Measurements from ENCODE around the gene ACVRL1.

DNA sequence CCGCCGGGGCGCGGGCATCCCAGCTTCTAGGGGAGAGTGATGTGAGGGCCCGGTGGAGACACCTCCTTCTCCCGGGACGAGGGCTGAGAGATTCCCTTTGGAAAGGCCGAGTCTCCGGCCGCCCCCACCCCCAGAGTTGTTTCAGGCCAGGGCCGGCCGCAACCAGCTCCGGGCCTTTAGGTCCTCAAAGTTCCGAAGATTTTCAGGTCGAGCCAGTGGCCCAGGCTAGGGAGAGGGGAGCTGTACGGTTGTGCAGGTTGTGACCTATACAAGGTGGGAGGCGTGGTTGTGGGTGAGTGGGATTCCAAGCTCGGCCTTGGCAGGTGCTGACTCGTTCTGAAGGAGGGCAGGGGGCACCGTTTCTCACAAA lies 37.8 kb upstream of the ACVRL1 start:
- TF ChIP-seq, protein P1, sequence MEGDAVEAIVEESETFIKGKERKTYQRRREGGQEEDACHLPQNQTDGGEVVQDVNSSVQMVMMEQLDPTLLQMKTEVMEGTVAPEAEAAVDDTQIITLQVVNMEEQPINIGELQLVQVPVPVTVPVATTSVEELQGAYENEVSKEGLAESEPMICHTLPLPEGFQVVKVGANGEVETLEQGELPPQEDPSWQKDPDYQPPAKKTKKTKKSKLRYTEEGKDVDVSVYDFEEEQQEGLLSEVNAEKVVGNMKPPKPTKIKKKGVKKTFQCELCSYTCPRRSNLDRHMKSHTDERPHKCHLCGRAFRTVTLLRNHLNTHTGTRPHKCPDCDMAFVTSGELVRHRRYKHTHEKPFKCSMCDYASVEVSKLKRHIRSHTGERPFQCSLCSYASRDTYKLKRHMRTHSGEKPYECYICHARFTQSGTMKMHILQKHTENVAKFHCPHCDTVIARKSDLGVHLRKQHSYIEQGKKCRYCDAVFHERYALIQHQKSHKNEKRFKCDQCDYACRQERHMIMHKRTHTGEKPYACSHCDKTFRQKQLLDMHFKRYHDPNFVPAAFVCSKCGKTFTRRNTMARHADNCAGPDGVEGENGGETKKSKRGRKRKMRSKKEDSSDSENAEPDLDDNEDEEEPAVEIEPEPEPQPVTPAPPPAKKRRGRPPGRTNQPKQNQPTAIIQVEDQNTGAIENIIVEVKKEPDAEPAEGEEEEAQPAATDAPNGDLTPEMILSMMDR (IDR thresholded peaks at IDR 0.05): no peak
- TF ChIP-seq POLR2AphosphoS5 (IDR thresholded peaks at IDR 0.05; ENCODE audit: low read depth, low read length) (no peak), TCF7L2 (IDR thresholded peaks at IDR 0.05; ENCODE audit: low read depth, low read length) (no peak), SIN3A (IDR thresholded peaks at IDR 0.05; ENCODE audit: borderline replicate concordance, insufficient read depth, low read depth, low read length) (no peak)
- TF ChIP-seq, protein P2, sequence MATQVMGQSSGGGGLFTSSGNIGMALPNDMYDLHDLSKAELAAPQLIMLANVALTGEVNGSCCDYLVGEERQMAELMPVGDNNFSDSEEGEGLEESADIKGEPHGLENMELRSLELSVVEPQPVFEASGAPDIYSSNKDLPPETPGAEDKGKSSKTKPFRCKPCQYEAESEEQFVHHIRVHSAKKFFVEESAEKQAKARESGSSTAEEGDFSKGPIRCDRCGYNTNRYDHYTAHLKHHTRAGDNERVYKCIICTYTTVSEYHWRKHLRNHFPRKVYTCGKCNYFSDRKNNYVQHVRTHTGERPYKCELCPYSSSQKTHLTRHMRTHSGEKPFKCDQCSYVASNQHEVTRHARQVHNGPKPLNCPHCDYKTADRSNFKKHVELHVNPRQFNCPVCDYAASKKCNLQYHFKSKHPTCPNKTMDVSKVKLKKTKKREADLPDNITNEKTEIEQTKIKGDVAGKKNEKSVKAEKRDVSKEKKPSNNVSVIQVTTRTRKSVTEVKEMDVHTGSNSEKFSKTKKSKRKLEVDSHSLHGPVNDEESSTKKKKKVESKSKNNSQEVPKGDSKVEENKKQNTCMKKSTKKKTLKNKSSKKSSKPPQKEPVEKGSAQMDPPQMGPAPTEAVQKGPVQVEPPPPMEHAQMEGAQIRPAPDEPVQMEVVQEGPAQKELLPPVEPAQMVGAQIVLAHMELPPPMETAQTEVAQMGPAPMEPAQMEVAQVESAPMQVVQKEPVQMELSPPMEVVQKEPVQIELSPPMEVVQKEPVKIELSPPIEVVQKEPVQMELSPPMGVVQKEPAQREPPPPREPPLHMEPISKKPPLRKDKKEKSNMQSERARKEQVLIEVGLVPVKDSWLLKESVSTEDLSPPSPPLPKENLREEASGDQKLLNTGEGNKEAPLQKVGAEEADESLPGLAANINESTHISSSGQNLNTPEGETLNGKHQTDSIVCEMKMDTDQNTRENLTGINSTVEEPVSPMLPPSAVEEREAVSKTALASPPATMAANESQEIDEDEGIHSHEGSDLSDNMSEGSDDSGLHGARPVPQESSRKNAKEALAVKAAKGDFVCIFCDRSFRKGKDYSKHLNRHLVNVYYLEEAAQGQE (IDR thresholded peaks at IDR 0.05; ENCODE audit: insufficient read depth in 1 of 2, low read depth in 2 of 2, low read length in 1 of 2): no peak

Data from Panc1 (cell line).